AG09319 (cell line): ENCODE data around the gene PSMB4.
A peak's percentile ranks its signal among the peaks of the same experiment; 100 is the strongest.
"Not testable (repeated sequence)": the region's sequence is repeated elsewhere in the genome, so short reads cannot be mapped to it uniquely, and the experiment has no call there.

Experiments used
- DNase-seq: peaks from one replicate; pipeline ENCODE4 v3.0.0-alpha.2; 2010; ENCODE audit warnings: low read depth; ENCODE audit errors: extremely low read depth
- CTCF ChIP-seq: IDR thresholded peaks from 2 replicates; pipeline ENCODE4 v1.5.1; 2011; ENCODE audit warnings: low read depth, mild to moderate bottlenecking, inconsistent platforms, low read length, moderate library complexity

The PSMB4 gene

GRCh38 chr1:151372058-151372934, 27.1 kb upstream of the PSMB4 start, which contains the start of gene SELENBP1:
Gene SELENBP1 (minus strand): TSS chr1:151372705. CDS start chr1:151372641, 64 bp downstream.
- TF ChIP-seq CTCF, result no peak
- peak; percentile 62 for DNase-seq

- no peak for TF ChIP-seq CTCF
- no peak for DNase-seq
These were observed 26.2 kb upstream of the PSMB4 start for GRCh38 chr1:151373196-151373595.

- no peak for DNase-seq
- TF ChIP-seq CTCF, result no peak
These were observed 22.1 kb upstream of the PSMB4 start for GRCh38 chr1:151377150-151377884.

GRCh38 chr1:151384584-151384983, 14.8 kb upstream of the PSMB4 start:
- TF ChIP-seq CTCF, result no peak
- DNase-seq, result no peak

GRCh38 chr1:151386002-151386401, 13.4 kb upstream of the PSMB4 start:
- no peak for TF ChIP-seq CTCF
- no peak for DNase-seq

- not testable (repeated sequence) for DNase-seq
These were observed 8.9 kb upstream of the PSMB4 start for GRCh38 chr1:151390221-151391078.

- DNase-seq, result no peak
- TF ChIP-seq CTCF, result no peak
These were observed 8.3 kb upstream of the PSMB4 start for GRCh38 chr1:151391079-151391563.
